Adrenal gland (tissue), 5 donors: ENCODE measurements around the gene NIM1K.

Source experiments
- CTCF ChIP-seq, 6 experiments: fragments of 450-650 bp in 4 of 6; fragments of 200-600 bp in 2 of 6; sonication (generic) in 1 of 6; IDR thresholded peaks; 1 replicate in 5 of 6; 2 replicates in 1 of 6; pipeline versions ENCODE4 v1.5.1 to v1.8.0; 2016 to 2021; ENCODE audit warnings: antibody characterized with exemption in 6 of 6, mild to moderate bottlenecking in 2 of 6, moderate library complexity in 1 of 6
- POLR2A ChIP-seq, 2 donors: fragments of 450-650 bp; IDR thresholded peaks; one replicate each; pipeline ENCODE4 v1.6.1; 2017; ENCODE audit warnings: antibody characterized with exemption in 2 of 2, mild to moderate bottlenecking in 2 of 2, moderate library complexity in 1 of 2
- donor health status: DM: no; HTN: no; CAD: no.

GRCh38 chr5:43279548-43280274 lies 87.7 kb downstream of the NIM1K start:
- TF ChIP-seq CTCF (IDR thresholded peaks at IDR 0.05) (no peak), POLR2A (IDR thresholded peaks at IDR 0.05) (no peak)
